Progenitor cell of endocrine pancreas (in vitro differentiated cells): Measurements from ENCODE around the gene SETSIP. TPM values are rescaled to one million over a fixed set of nuclear protein-coding genes. Genes with fewer than 3 reads are reported as not detected.

Experiments
- DNase-seq: peaks from one replicate; pipeline ENCODE4 v3.0.0; 2021; ENCODE audit warnings: low spot score; ENCODE audit not compliant: unreplicated experiment
- H3K27ac Mint-ChIP-seq: 2 replicates; pipeline ENCODE4 v1.8.0; 2021; ENCODE audit warnings: mild to moderate bottlenecking, moderate library complexity, mixed read lengths
- H3K27me3 Mint-ChIP-seq: 2 replicates; pipeline ENCODE4 v1.8.0; 2021; ENCODE audit warnings: mixed read lengths
- H3K36me3 Mint-ChIP-seq: 2 replicates; pipeline ENCODE4 v1.8.0; 2022; ENCODE audit warnings: mixed read lengths; ENCODE audit not compliant: insufficient read depth
- H3K4me1 Mint-ChIP-seq: 2 replicates; pipeline ENCODE4 v1.8.0; 2021; ENCODE audit warnings: low read depth, mixed read lengths
- H3K4me3 Mint-ChIP-seq: 2 replicates; pipeline ENCODE4 v1.8.0; 2021; ENCODE audit warnings: low read depth, mild to moderate bottlenecking, moderate library complexity, mixed read lengths
- H3K9me3 Mint-ChIP-seq: 2 replicates; pipeline ENCODE4 v1.8.0; 2021; ENCODE audit warnings: low read depth, mixed read lengths
- CTCF ChIP-seq: fragments of 200-600 bp; sonication (generic); IDR thresholded peaks from one replicate; pipeline ENCODE4 v1.5.0; 2021; ENCODE audit warnings: antibody characterized with exemption, mild to moderate bottlenecking; ENCODE audit not compliant: unreplicated experiment
- total RNA-seq: library from RNA; stranded (reverse); gene quantifications from 2 replicates; pipeline ENCODE4 v1.2.1, GENCODE V29; 2021

Gene SETSIP
- total RNA-seq, 1 donor from 2014 or later = not detected

- H3K27ac Mint-ChIP-seq = no peak overlapping the region
- no peaks in the 10 kb centered on the region for H3K4me1 Mint-ChIP-seq
- H3K27me3 Mint-ChIP-seq = no peaks in the 10 kb centered on the region
- no peak overlapping the region for H3K4me3 Mint-ChIP-seq
- no peak for TF ChIP-seq CTCF
- no peaks in the 10 kb centered on the region for H3K9me3 Mint-ChIP-seq
- peaks cover 11% of the 10 kb centered on the region for H3K36me3 Mint-ChIP-seq
- no peak for DNase-seq
Observed at GRCh38 chr1:92105546-92106081, 30.4 kb upstream of the SETSIP start.

DNA sequence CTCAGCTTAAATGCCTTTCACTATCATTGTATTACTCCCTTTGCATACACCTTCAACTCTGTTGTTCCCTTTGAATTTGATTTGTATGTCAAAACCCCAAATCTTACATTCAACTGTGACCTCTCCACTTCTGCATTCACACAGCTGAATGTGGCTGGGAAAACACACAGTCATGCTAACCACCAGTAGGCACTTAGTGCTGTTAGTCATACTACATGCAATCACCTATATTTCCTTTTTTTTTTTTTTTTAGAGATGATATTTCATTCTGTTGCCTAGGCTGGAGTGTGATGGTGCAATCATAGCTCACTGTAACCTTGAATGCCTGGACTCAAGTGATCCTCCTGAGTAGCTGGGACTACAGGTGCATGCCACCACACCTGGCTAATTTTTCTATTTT, 21.1 kb upstream of the SETSIP start:
- Mint-ChIP-seq H3K27ac (no peak overlapping the region), H3K27me3 (no peaks in the 10 kb centered on the region), H3K36me3 (peaks cover 11% of the 10 kb centered on the region), H3K4me1 (peaks cover 2% of the 10 kb centered on the region), H3K9me3 (peaks cover 3% of the 10 kb centered on the region), H3K4me3 (no peak overlapping the region)
- TF ChIP-seq CTCF = no peak
- DNase-seq = no peak

- H3K27ac Mint-ChIP-seq = no peak overlapping the region
- peaks cover 11% of the 10 kb centered on the region for H3K36me3 Mint-ChIP-seq
- H3K4me1 Mint-ChIP-seq = peaks cover 2% of the 10 kb centered on the region
- peaks cover 7% of the 10 kb centered on the region for H3K9me3 Mint-ChIP-seq
- no peak for TF ChIP-seq CTCF
- H3K4me3 Mint-ChIP-seq = no peak overlapping the region
- no peak for DNase-seq
- H3K27me3 Mint-ChIP-seq = no peaks in the 10 kb centered on the region
Observed at GRCh38 chr1:92095874-92096273, 20.7 kb upstream of the SETSIP start.

DNA sequence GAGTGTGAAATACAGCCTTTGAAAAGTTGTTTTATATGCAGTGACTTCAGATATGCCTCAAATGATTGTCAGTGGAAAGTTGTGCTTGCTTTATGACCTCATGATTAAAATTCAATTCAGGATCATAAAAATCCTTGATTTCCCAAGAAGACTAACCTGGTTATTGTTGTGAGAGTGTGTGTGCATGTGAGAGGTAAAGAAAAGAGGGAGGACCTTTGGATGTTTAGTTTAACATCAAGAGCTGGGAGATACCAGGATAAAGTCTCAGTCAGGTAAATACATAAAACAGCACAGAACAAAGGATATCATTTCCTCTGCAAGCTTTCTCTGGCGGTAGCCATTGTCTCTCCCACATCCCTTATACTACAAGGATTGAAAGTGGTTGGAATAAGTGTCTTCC, 19.4 kb upstream of the SETSIP start:
- H3K36me3 Mint-ChIP-seq = peaks cover 16% of the 10 kb centered on the region
- peaks cover 3% of the 10 kb centered on the region for H3K9me3 Mint-ChIP-seq
- no peak for DNase-seq
- H3K27me3 Mint-ChIP-seq = no peaks in the 10 kb centered on the region
- TF ChIP-seq CTCF = no peak
- peaks cover 2% of the 10 kb centered on the region for H3K4me1 Mint-ChIP-seq
- H3K4me3 Mint-ChIP-seq = no peak overlapping the region
- no peak overlapping the region for H3K27ac Mint-ChIP-seq

GRCh38 chr1:92094090-92094489, 18.9 kb upstream of the SETSIP start:
- TF ChIP-seq CTCF = no peak
- no peak overlapping the region for H3K27ac Mint-ChIP-seq
- no peak overlapping the region for H3K4me3 Mint-ChIP-seq
- H3K36me3 Mint-ChIP-seq = peaks cover 19% of the 10 kb centered on the region
- no peaks in the 10 kb centered on the region for H3K27me3 Mint-ChIP-seq
- peaks cover 2% of the 10 kb centered on the region for H3K4me1 Mint-ChIP-seq
- no peak for DNase-seq
- peaks cover 3% of the 10 kb centered on the region for H3K9me3 Mint-ChIP-seq
